SK-N-SH treated with all-trans-retinoic acid at 6 μM for 48 hours (cell line): ENCODE data around the gene BIRC7.

Experiments used
- ATAC-seq: fragments of 200-7000 bp; cut with Tn5 transposase; 3 replicates; pipeline ENCODE4 v1.9.1; 2020; ENCODE audit warnings: mild to moderate bottlenecking, moderate library complexity
- ARNTL ChIP-seq: fragments of 450-650 bp; formaldehyde crosslinking; IDR thresholded peaks from 2 replicates; pipeline ENCODE4 v1.5.0; 2020; ENCODE audit warnings: low read depth, mild to moderate bottlenecking, moderate library complexity, borderline replicate concordance
- BACH2 ChIP-seq: fragments of 250-450 bp; sonication (Bioruptor Pico); IDR thresholded peaks from 2 replicates; pipeline ENCODE4 v1.9.0; 2021; ENCODE audit warnings: mild to moderate bottlenecking, borderline replicate concordance
- CREB5 ChIP-seq: fragments of 250-450 bp; sonication (Bioruptor Pico); IDR thresholded peaks from 2 replicates; pipeline ENCODE4 v1.5.1; 2020; ENCODE audit warnings: low read depth, mild to moderate bottlenecking, moderate library complexity
- CSRNP3 ChIP-seq: fragments of 250-450 bp; sonication (Bioruptor Pico); IDR thresholded peaks from 2 replicates; pipeline ENCODE4 v1.5.1; 2021; ENCODE audit warnings: mild to moderate bottlenecking, moderate library complexity
- ESRRG ChIP-seq: fragments of 250-450 bp; sonication (Bioruptor Pico); IDR thresholded peaks from 2 replicates; pipeline ENCODE4 v1.6.1; 2021; ENCODE audit warnings: mild to moderate bottlenecking
- GLIS3 ChIP-seq: fragments of 250-450 bp; sonication (Bioruptor Pico); IDR thresholded peaks from 2 replicates; pipeline ENCODE4 v1.5.0; 2020; ENCODE audit warnings: mild to moderate bottlenecking, moderate library complexity
- ISL1 ChIP-seq: fragments of 250-450 bp; sonication (Bioruptor Pico); IDR thresholded peaks from 2 replicates; pipeline ENCODE4 v2.1.2; 2022; ENCODE audit warnings: mild to moderate bottlenecking, moderate library complexity
- OSR1 ChIP-seq: fragments of 250-450 bp; sonication (Bioruptor Pico); IDR thresholded peaks from 2 replicates; pipeline ENCODE4 v1.8.0; 2022; ENCODE audit warnings: moderate library complexity, mild to moderate bottlenecking, inconsistent platforms
- PATZ1 ChIP-seq: fragments of 250-450 bp; sonication (Bioruptor Pico); IDR thresholded peaks from 2 replicates; pipeline ENCODE4 v1.8.0; 2020; ENCODE audit warnings: mild to moderate bottlenecking, moderate library complexity, borderline replicate concordance
- POU6F1 ChIP-seq: fragments of 250-450 bp; sonication (Bioruptor Pico); IDR thresholded peaks from 2 replicates; pipeline ENCODE4 v1.8.0; 2021; ENCODE audit warnings: low read depth, mild to moderate bottlenecking, moderate library complexity, borderline replicate concordance
- PPARA ChIP-seq: fragments of 250-450 bp; sonication (Bioruptor Pico); IDR thresholded peaks from 2 replicates; pipeline ENCODE4 v1.5.0; 2020; ENCODE audit warnings: mild to moderate bottlenecking, borderline replicate concordance
- RARB ChIP-seq: fragments of 250-450 bp; sonication (Bioruptor Pico); IDR thresholded peaks from 2 replicates; pipeline ENCODE4 v1.8.0; 2021; ENCODE audit warnings: mild to moderate bottlenecking, moderate library complexity
- SNAI2 ChIP-seq: fragments of 250-450 bp; sonication (Bioruptor Pico); IDR thresholded peaks from 2 replicates; pipeline ENCODE4 v1.5.0; 2020; ENCODE audit warnings: mild to moderate bottlenecking, moderate library complexity
- TCF4 ChIP-seq: fragments of 250-450 bp; sonication (Bioruptor Pico); IDR thresholded peaks from 2 replicates; pipeline ENCODE4 v1.8.0; 2021; ENCODE audit warnings: mild to moderate bottlenecking, moderate library complexity, borderline replicate concordance
- TOX ChIP-seq: fragments of 250-450 bp; sonication (Bioruptor Pico); IDR thresholded peaks from 2 replicates; pipeline ENCODE4 v1.8.0; 2021; ENCODE audit warnings: mild to moderate bottlenecking, moderate library complexity, borderline replicate concordance
- TSHZ2 ChIP-seq: fragments of 250-450 bp; sonication (Bioruptor Pico); IDR thresholded peaks from 2 replicates; pipeline ENCODE4 v1.5.0; 2020; ENCODE audit warnings: mild to moderate bottlenecking, moderate library complexity
- ZFP3 ChIP-seq: fragments of 250-450 bp; sonication (Bioruptor Pico); IDR thresholded peaks from 2 replicates; pipeline ENCODE4 v1.5.0; 2020; ENCODE audit warnings: mild to moderate bottlenecking, moderate library complexity
- ZFP30 ChIP-seq: fragments of 450-650 bp; formaldehyde crosslinking; IDR thresholded peaks from 2 replicates; pipeline ENCODE4 v1.5.0; 2022; ENCODE audit warnings: mild to moderate bottlenecking, moderate library complexity
- ZNF565 ChIP-seq: fragments of 450-650 bp; formaldehyde crosslinking; conservative IDR thresholded peaks from 2 replicates; pipeline ENCODE4 v1.5.0; 2020; ENCODE audit warnings: low read depth, mild to moderate bottlenecking, moderate library complexity
- ZNF70 ChIP-seq: fragments of 450-650 bp; formaldehyde crosslinking; IDR thresholded peaks from 2 replicates; pipeline ENCODE4 v1.5.0; 2020; ENCODE audit warnings: mild to moderate bottlenecking, moderate library complexity
- ZNF8 ChIP-seq: fragments of 450-650 bp; formaldehyde crosslinking; IDR thresholded peaks from 2 replicates; pipeline ENCODE4 v1.5.0; 2020; ENCODE audit warnings: mild to moderate bottlenecking, moderate library complexity

Gene BIRC7

GRCh38 chr20:63235399-63235983 is at the start of gene BIRC7:
BIRC7 (plus strand) TSS chr20:63235905; CDS start chr20:63236097, 192 bp downstream.
- TF ChIP-seq ZFP30 (CRISPR knock-in tag) (no peak), PATZ1 (CRISPR knock-in tag) (no peak), TSHZ2 (no peak), ISL1 (CRISPR knock-in tag) (no peak), GLIS3 (CRISPR knock-in tag) (no peak), ESRRG (CRISPR knock-in tag) (no peak), ZNF8 (CRISPR knock-in tag) (no peak), OSR1 (CRISPR knock-in tag) (no peak), ZFP3 (CRISPR knock-in tag) (no peak), CREB5 (CRISPR knock-in tag) (no peak), PPARA (CRISPR knock-in tag) (no peak), ZNF70 (CRISPR knock-in tag) (no peak), TCF4 (no peak), RARB (CRISPR knock-in tag) (no peak), SNAI2 (CRISPR knock-in tag) (no peak), TOX (CRISPR knock-in tag) (no peak), CSRNP3 (CRISPR knock-in tag) (no peak)

DNA sequence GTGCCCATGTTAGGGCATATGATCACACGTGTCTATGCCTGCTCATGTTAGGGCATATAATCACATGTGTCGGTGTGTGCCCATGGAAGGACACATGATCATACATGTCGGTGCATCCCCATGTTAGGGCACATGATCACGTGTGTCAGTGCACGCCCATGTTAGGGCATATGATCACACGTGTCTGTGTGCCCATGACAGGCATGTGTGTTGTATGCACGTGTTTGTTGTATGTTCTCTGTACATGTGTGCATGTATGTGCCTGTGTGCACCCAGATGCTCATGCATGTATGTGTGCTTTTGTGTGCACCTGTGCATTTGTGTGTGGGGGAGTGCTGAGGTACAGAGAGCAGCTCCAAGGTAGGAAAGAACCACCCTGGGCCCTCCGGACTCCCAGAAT is 49.6 kb upstream of the BIRC7 start:
- TF ChIP-seq PATZ1 (CRISPR knock-in tag): no peak
- TF ChIP-seq ZFP30 (CRISPR knock-in tag): no peak
- TF ChIP-seq GLIS3 (CRISPR knock-in tag): no peak
- TF ChIP-seq ZFP3 (CRISPR knock-in tag): no peak
- no peak for TF ChIP-seq ZNF70 (CRISPR knock-in tag)
- no peak for TF ChIP-seq TSHZ2
- no peak for TF ChIP-seq ISL1 (CRISPR knock-in tag)
- TF ChIP-seq SNAI2 (CRISPR knock-in tag): no peak
- no peak for TF ChIP-seq ARNTL
- no peak for TF ChIP-seq PPARA (CRISPR knock-in tag)
- TF ChIP-seq ESRRG (CRISPR knock-in tag): no peak
- TF ChIP-seq TOX (CRISPR knock-in tag): no peak
- TF ChIP-seq POU6F1 (CRISPR knock-in tag): no peak
- TF ChIP-seq CREB5 (CRISPR knock-in tag): no peak
- no peak for TF ChIP-seq BACH2 (CRISPR knock-in tag)
- TF ChIP-seq ZNF565: no peak
- no peak for ATAC-seq

More at GRCh38 chr20:63235399-63235983, at the start of gene BIRC7:
- no peak for ATAC-seq
